IMR-90 (cell line): ENCODE measurements around the gene PRSS8. TPM values are rescaled to one million over a fixed set of nuclear protein-coding genes. Genes with fewer than 3 reads are reported as not detected.

Source experiments
- microRNA-seq, 2 experiments: library from miRNA; stranded (forward) in 1 of 2; unstranded in 1 of 2; fragments of 10-50 nt in 1 of 2; fragments of <30 nt in 1 of 2; gene quantifications in 1 of 2; microRNA quantifications in 1 of 2; one replicate each; pipeline versions ENCODE3 to v1.1.0; 2013 to 2020; ENCODE audit not compliant: insufficient read depth in 1 of 2, insufficient read length in 1 of 2, unreplicated experiment in 1 of 2
- polyA plus RNA-seq, 3 experiments: library from polyadenylated mRNA; depleted of rRNA; stranded (reverse); fragments of >200 nt; gene quantifications; 2 replicates each; pipeline ENCODE4 v1.2.3, GENCODE V29; 2012; ENCODE audit warnings: low replicate concordance in 1 of 3
- small RNA-seq, 5 experiments: library from RNA; depleted of rRNA; stranded (forward); fragments of <200 nt; gene quantifications; one replicate each; pipeline ENCODE3, GENCODE V24; 2012
- total RNA-seq: library from RNA; depleted of rRNA; stranded (reverse); fragments of >200 nt; gene quantifications from 2 replicates; pipeline ENCODE4 v1.2.3, GENCODE V29; 2012; rRNA removed

Gene PRSS8
- total and polyA plus RNA-seq, 2 of the 4 experiments (the other 2 are of a cell fraction) = not detected

Small RNA genes lying within 50 kb of the gene (microRNA-seq; reads per million reads assigned to microRNA genes)
- gene AC009088.4 (ENCODE audit: insufficient read depth, insufficient read length) (not detected), gene NDUFA3P6 (ENCODE audit: insufficient read depth, insufficient read length) (not detected)

Small RNA genes lying within 50 kb of the gene (small RNA-seq; reads per million reads assigned to genes)
- gene AC009088.4 = 0 reads per million in 5 experiments
- 0 reads per million in 5 experiments for gene NDUFA3P6

Other genes with a start within 250 kb of the PRSS8 start
- gene BCL7C, start 241.7 kb downstream of the PRSS8 start, total RNA-seq = 32.3 and 38.6 TPM in 2 replicates
- gene BCL7C, start 241.7 kb downstream of the PRSS8 start, polyA plus RNA-seq (2012; rRNA removed) = 34.9 and 54.4 TPM in 2 replicates
- gene CTF1, start 239.1 kb downstream of the PRSS8 start, total RNA-seq = 0.18 and 0.56 TPM in 2 replicates
- 12.9 and 13.8 TPM in 2 replicates for gene CTF1, start 239.1 kb downstream of the PRSS8 start, polyA plus RNA-seq (2012; rRNA removed)
- 5.0 and 5.8 TPM in 2 replicates for gene FBXL19, start 212.2 kb downstream of the PRSS8 start, total RNA-seq
- gene FBXL19, start 212.2 kb downstream of the PRSS8 start, polyA plus RNA-seq (2012; rRNA removed) = 13.8 and 19.6 TPM in 2 replicates
- gene ORAI3, start 186.7 kb downstream of the PRSS8 start, total RNA-seq = 6.8 and 6.9 TPM in 2 replicates
- 16.9 TPM in 2 replicates for gene ORAI3, start 186.7 kb downstream of the PRSS8 start, polyA plus RNA-seq (2012; rRNA removed)
- 0.54 and 0.56 TPM in 2 replicates for gene SETD1A, start 178.0 kb downstream of the PRSS8 start, total RNA-seq
- gene SETD1A, start 178.0 kb downstream of the PRSS8 start, polyA plus RNA-seq (2012; rRNA removed) = 5.8 and 6.5 TPM in 2 replicates
- gene HSD3B7, start 150.5 kb downstream of the PRSS8 start, total RNA-seq = 9.4 and 11.3 TPM in 2 replicates
- gene HSD3B7, start 150.5 kb downstream of the PRSS8 start, polyA plus RNA-seq (2012; rRNA removed) = 8.5 and 9.3 TPM in 2 replicates
- gene STX1B, start 125.1 kb downstream of the PRSS8 start, total RNA-seq = 3.9 TPM in 2 replicates
- 11.4 and 14.9 TPM in 2 replicates for gene STX1B, start 125.1 kb downstream of the PRSS8 start, polyA plus RNA-seq (2012; rRNA removed)
- gene STX4, start 102.2 kb downstream of the PRSS8 start, total RNA-seq = 23.5 and 25.0 TPM in 2 replicates
- 66.4 and 67.9 TPM in 2 replicates for gene STX4, start 102.2 kb downstream of the PRSS8 start, polyA plus RNA-seq (2012; rRNA removed)
- gene ZNF668, start 61.5 kb downstream of the PRSS8 start, total RNA-seq = 4.5 and 5.3 TPM in 2 replicates
- 11.6 and 15.4 TPM in 2 replicates for gene ZNF668, start 61.5 kb downstream of the PRSS8 start, polyA plus RNA-seq (2012; rRNA removed)
- gene ZNF646, start 61.3 kb downstream of the PRSS8 start, total RNA-seq = 6.8 and 6.9 TPM in 2 replicates
- gene ZNF646, start 61.3 kb downstream of the PRSS8 start, polyA plus RNA-seq (2012; rRNA removed) = 4.9 and 5.5 TPM in 2 replicates
- 0.56 and 0.72 TPM in 2 replicates for gene PRSS53, start 46.8 kb downstream of the PRSS8 start, total RNA-seq
- 5.4 and 5.9 TPM in 2 replicates for gene PRSS53, start 46.8 kb downstream of the PRSS8 start, polyA plus RNA-seq (2012; rRNA removed)
- 61.9 and 65.2 TPM in 2 replicates for gene VKORC1, start 40.9 kb downstream of the PRSS8 start, total RNA-seq
- gene VKORC1, start 40.9 kb downstream of the PRSS8 start, polyA plus RNA-seq (2012; rRNA removed) = 317 and 362 TPM in 2 replicates
- gene BCKDK, start 27.3 kb downstream of the PRSS8 start, total RNA-seq = 24.4 and 26.0 TPM in 2 replicates
- gene BCKDK, start 27.3 kb downstream of the PRSS8 start, polyA plus RNA-seq (2012; rRNA removed) = 79.3 and 89.7 TPM in 2 replicates
- 18.9 and 19.4 TPM in 2 replicates for gene KAT8, start 18.1 kb downstream of the PRSS8 start, total RNA-seq
- 27.4 and 28.4 TPM in 2 replicates for gene KAT8, start 18.1 kb downstream of the PRSS8 start, polyA plus RNA-seq (2012; rRNA removed)
- under 0.01 and 0.18 TPM in 2 replicates for gene PRSS36, start 14.3 kb upstream of the PRSS8 start, total RNA-seq
- 0.55 and 0.72 TPM in 2 replicates for gene PRSS36, start 14.3 kb upstream of the PRSS8 start, polyA plus RNA-seq (2012; rRNA removed)
- gene FUS, start 44.4 kb upstream of the PRSS8 start, total RNA-seq = 42.8 and 51.9 TPM in 2 replicates
- gene FUS, start 44.4 kb upstream of the PRSS8 start, polyA plus RNA-seq (2012; rRNA removed) = 313 and 340 TPM in 2 replicates
- gene PYCARD, start 67.0 kb upstream of the PRSS8 start, total RNA-seq = 10.2 and 13.1 TPM in 2 replicates
- gene PYCARD, start 67.0 kb upstream of the PRSS8 start, polyA plus RNA-seq (2012; rRNA removed) = 20.5 and 30.1 TPM in 2 replicates
- gene TRIM72, start 78.4 kb upstream of the PRSS8 start, total RNA-seq = not detected in 2 replicates
- gene TRIM72, start 78.4 kb upstream of the PRSS8 start, polyA plus RNA-seq (2012; rRNA removed) = not detected in 2 replicates
- gene PYDC1, start 81.4 kb upstream of the PRSS8 start, total RNA-seq = not detected in 2 replicates
- not detected in 2 replicates for gene PYDC1, start 81.4 kb upstream of the PRSS8 start, polyA plus RNA-seq (2012; rRNA removed)
- gene ITGAM, start 124.2 kb upstream of the PRSS8 start, total RNA-seq = under 0.01 TPM in 1 of 2 replicates, not detected in the other
- not detected in 2 replicates for gene ITGAM, start 124.2 kb upstream of the PRSS8 start, polyA plus RNA-seq (2012; rRNA removed)
- 0.18 TPM in 1 of 2 replicates, not detected in the other for gene ITGAX, start 219.4 kb upstream of the PRSS8 start, total RNA-seq
- gene ITGAX, start 219.4 kb upstream of the PRSS8 start, polyA plus RNA-seq (2012; rRNA removed) = 0.09 TPM in 2 replicates